HepG2 (cell line): ENCODE results near the gene IRS1. TPM values are rescaled to one million over a fixed set of nuclear protein-coding genes. Genes with fewer than 3 reads are reported as not detected.

ENCODE experiments used
- ATAC-seq: fragments of 200-7000 bp; cut with Tn5 transposase; 3 replicates; pipeline ENCODE4 v1.9.1; 2020; ENCODE audit warnings: mild to moderate bottlenecking, moderate library complexity
- BruUV-seq: library from RNA; stranded (reverse); fragments of 400-500 nt; replicated peaks from 2 replicates; lab custom pipeline; 2021; lab: Mats Ljungman, UMichigan
- CTCF ChIA-PET: fragments of 300-600 bp; formaldehyde crosslinking; extraction: SDS; loops from one replicate; lab custom pipeline; 2021; ENCODE audit warnings: low total read pairs, inconsistent platforms, low intra/inter-chr PET ratio; lab: Yijun Ruan, JAX
- POLR2A ChIA-PET: fragments of 350-600 bp; sonication (Branson Sonifier 250); formaldehyde crosslinking; loops from one replicate; lab custom pipeline; 2020; ENCODE audit warnings: antibody characterized with exemption, inconsistent platforms; lab: Yijun Ruan, JAX
- DNase-seq: peaks from one replicate; pipeline ENCODE4 v3.0.0-alpha.2; 2015; ENCODE audit warnings: low spot score
- FAIRE-seq: peaks from 3 replicates; lab custom pipeline; 2011; peaks lifted over from hg19 to GRCh38; lab: Jason Lieb, UNC
- H2AFZ ChIP-seq: one replicate; pipeline ENCODE4 v1.6.1; 2011; ENCODE audit warnings: low read length, inconsistent platforms
- H3K27ac ChIP-seq: fragments of 300-600 bp; 3 replicates; pipeline ENCODE4 v1.8.0; 2011; ENCODE audit warnings: mixed run types, mild to moderate bottlenecking, mixed read lengths, low read length, inconsistent platforms; ENCODE audit not compliant: insufficient read depth; ENCODE audit errors: extremely low read length
- H3K27me3 ChIP-seq, 2 experiments: fragments of 200-600 bp in 1 of 2; 2 replicates in 1 of 2; 3 replicates in 1 of 2; pipeline versions ENCODE4 v1.6.0 to v1.8.0; 2011; ENCODE audit warnings: low read length in 2 of 2, mild to moderate bottlenecking in 2 of 2, moderate library complexity in 2 of 2, inconsistent platforms in 1 of 2; ENCODE audit not compliant: insufficient read depth in 2 of 2, control insufficient read depth in 1 of 2
- H3K36me3 ChIP-seq, 2 experiments: fragments of 200-600 bp in 1 of 2; replicated peaks in 1 of 2; 2 replicates in 1 of 2; 3 replicates in 1 of 2; pipeline versions ENCODE4 v1.5.1 to v1.8.0; 2011; ENCODE audit warnings: low read length in 2 of 2, inconsistent platforms in 1 of 2; ENCODE audit not compliant: insufficient read depth in 2 of 2, control insufficient read depth in 1 of 2
- H3K4me1 ChIP-seq: 2 replicates; pipeline ENCODE4 v1.5.1; 2012; ENCODE audit warnings: low read length, inconsistent platforms; ENCODE audit not compliant: insufficient read depth
- H3K4me2 ChIP-seq: 2 replicates; pipeline ENCODE4 v1.6.0; 2011; ENCODE audit warnings: low read depth, low read length, inconsistent platforms
- H3K4me3 ChIP-seq, 3 experiments: fragments of 200-600 bp in 1 of 3; sonication (generic), shearing (Covaris generic) in 1 of 3; replicated peaks in 1 of 3; 2 replicates each; pipeline ENCODE4 v1.5.1; 2011 to 2016; ENCODE audit warnings: low read length in 3 of 3, inconsistent platforms in 2 of 3, low read depth in 2 of 3, mild to moderate bottlenecking in 2 of 3, control low read depth in 1 of 3, mixed read lengths in 1 of 3; ENCODE audit not compliant: insufficient read depth in 1 of 3
- H3K79me2 ChIP-seq: one replicate; pipeline ENCODE4 v1.6.1; 2011; ENCODE audit warnings: low read length, inconsistent platforms; ENCODE audit not compliant: insufficient read depth
- H3K9ac ChIP-seq: 2 replicates; pipeline ENCODE4 v1.6.0; 2011; ENCODE audit warnings: mild to moderate bottlenecking, low read depth, low read length, inconsistent platforms; ENCODE audit not compliant: insufficient read depth
- H3K9me3 ChIP-seq: 2 replicates; pipeline ENCODE4 v1.5.1; 2012; ENCODE audit warnings: mild to moderate bottlenecking, low read length
- H4K20me1 ChIP-seq: 2 replicates; pipeline ENCODE4 v1.6.0; 2011; ENCODE audit warnings: inconsistent platforms, mild to moderate bottlenecking, low read length, moderate library complexity; ENCODE audit not compliant: insufficient read depth
- ASH2L ChIP-seq: fragments of 300-600, 200-600 bp; sonication (generic); IDR thresholded peaks from 2 replicates; pipeline ENCODE4 v1.7.0; 2017; ENCODE audit warnings: low read depth, mild to moderate bottlenecking, moderate library complexity, mixed read lengths, low read length; ENCODE audit not compliant: insufficient read length
- SOX5 ChIP-seq: IDR thresholded peaks from 2 replicates; pipeline ENCODE4 v1.6.1; 2016; ENCODE audit warnings: borderline replicate concordance
- ZMAT3 ChIP-seq: sonication (generic); formaldehyde crosslinking; conservative IDR thresholded peaks from 2 replicates; pipeline ENCODE4 v1.7.0; 2021; ENCODE audit warnings: missing genetic modification reagents
- ZNF510 ChIP-seq: sonication (generic); formaldehyde crosslinking; IDR thresholded peaks from 2 replicates; pipeline ENCODE4 v1.4.0; 2020; ENCODE audit warnings: low read depth, mild to moderate bottlenecking, missing genetic modification reagents
- ZNF678 ChIP-seq: sonication (generic); formaldehyde crosslinking; IDR thresholded peaks from 2 replicates; pipeline ENCODE4 v1.4.0; 2020; ENCODE audit warnings: mild to moderate bottlenecking, missing genetic modification reagents
- ZNF841 ChIP-seq: sonication (generic); formaldehyde crosslinking; IDR thresholded peaks from 2 replicates; pipeline ENCODE4 v1.8.1; 2023; ENCODE audit warnings: missing genetic modification reagents, borderline replicate concordance
- WGBS: methylation state at CpG from one replicate; pipeline ENCODE4 v1.1.6; 2017; ENCODE audit warnings: low lambda C conversion rate; 5-methylcytosine and 5-hydroxymethylcytosine counted together
- in situ Hi-C: cut with HindIII; loops from 2 replicates; pipeline ENCODE4 v1.10.0; 2017; ENCODE audit warnings: low pct_unique_long_range_greater_than_20kb; ENCODE audit not compliant: extremely low pct_ligation_motif_present
- intact Hi-C: fragments of 100-400 bp; cut with micrococcal nuclease; formaldehyde crosslinking; loops from one replicate; pipeline ENCODE4 v1.10.0; 2022; ENCODE audit not compliant: unreplicated experiment
- polyA plus RNA-seq, 8 experiments: library from polyadenylated mRNA; depleted of rRNA in 3 of 8; stranded (reverse) in 7 of 8; unstranded in 1 of 8; fragments of >200 nt; fragmentation: Illumina TruSeq in 4 of 8; extraction: Trizol in 4 of 8; gene quantifications; 2 replicates each; pipeline versions ENCODE4 v1.2.1 to v1.2.3, GENCODE V29; 2011 to 2016; ENCODE audit warnings: low read depth in 4 of 8, missing spikeins in 1 of 8, mixed read lengths in 1 of 8; ENCODE audit not compliant: insufficient read depth in 1 of 8
- total RNA-seq, 5 experiments: library from RNA; depleted of rRNA; stranded (reverse); fragments of >200 nt; fragmentation: Illumina TruSeq; extraction: Trizol; gene quantifications; 2 replicates each; pipeline ENCODE4 v1.2.3, GENCODE V29; 2016; ENCODE audit warnings: low read depth in 1 of 5
- TF ChIP-seq, protein P1 (sequence below): IDR thresholded peaks from 2 replicates; pipeline ENCODE4 v1.6.1; 2016; ENCODE audit warnings: mild to moderate bottlenecking
- TF ChIP-seq, protein P2 (sequence below): sonication (generic); formaldehyde crosslinking; IDR thresholded peaks from 2 replicates; pipeline ENCODE4 v1.5.1; 2020; ENCODE audit warnings: missing genetic modification reagents, mild to moderate bottlenecking, borderline replicate concordance
- TF ChIP-seq, protein P3 (sequence below): IDR thresholded peaks from 2 replicates; pipeline ENCODE4 v1.6.1; 2016; ENCODE audit warnings: low read depth
- TF ChIP-seq, protein P4 (sequence below): sonication (generic); formaldehyde crosslinking; IDR thresholded peaks from 2 replicates; pipeline ENCODE4 v1.5.0; 2020; ENCODE audit warnings: mild to moderate bottlenecking, missing genetic modification reagents, borderline replicate concordance

Gene IRS1
- total and polyA plus RNA-seq, 2 of the 13 experiments (the other 11 are each of a cell fraction or from before 2014, with no cell fraction given), result 8.7 to 9.0 TPM

DNA sequence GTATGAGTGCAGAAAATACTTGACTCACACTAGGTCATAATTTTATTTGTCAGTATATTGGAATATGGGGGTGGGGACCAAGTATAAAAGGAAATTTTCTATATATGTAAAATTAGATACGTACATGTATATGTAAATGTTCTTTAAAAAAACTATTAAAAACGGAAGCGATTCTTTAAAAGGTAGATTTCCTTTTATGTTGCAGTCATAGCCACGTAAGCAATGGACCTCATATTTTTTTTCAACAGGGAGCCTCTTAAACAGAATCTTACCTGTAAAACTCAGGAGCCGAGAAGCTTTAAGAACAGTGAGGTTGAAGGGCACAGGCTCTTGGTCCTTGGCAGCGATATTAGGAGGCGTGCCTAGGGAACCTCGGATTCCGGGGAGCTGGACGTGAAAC, 39.5 kb upstream of the IRS1 start:
- Histone ChIP-seq H3K9ac (no peak overlapping the region), H4K20me1 (no peaks in the 10 kb centered on the region), H3K9me3 (no peaks in the 10 kb centered on the region), H3K27ac (no peak overlapping the region), H3K4me1 (peaks cover 36% of the 10 kb centered on the region), H3K79me2 (no peaks in the 10 kb centered on the region), H3K27me3 (no peaks in the 10 kb centered on the region), H3K36me3 (no peaks in the 10 kb centered on the region), H3K4me2 (no peak overlapping the region), H2AFZ (peak overlapping the region; percentile 61), H3K4me3 (no peak overlapping the region)
- DNase-seq, result no peak
- in situ Hi-C loops, result no loop called here
- TF ChIP-seq ASH2L, result peak; percentile 8
- TF ChIP-seq, protein P1, sequence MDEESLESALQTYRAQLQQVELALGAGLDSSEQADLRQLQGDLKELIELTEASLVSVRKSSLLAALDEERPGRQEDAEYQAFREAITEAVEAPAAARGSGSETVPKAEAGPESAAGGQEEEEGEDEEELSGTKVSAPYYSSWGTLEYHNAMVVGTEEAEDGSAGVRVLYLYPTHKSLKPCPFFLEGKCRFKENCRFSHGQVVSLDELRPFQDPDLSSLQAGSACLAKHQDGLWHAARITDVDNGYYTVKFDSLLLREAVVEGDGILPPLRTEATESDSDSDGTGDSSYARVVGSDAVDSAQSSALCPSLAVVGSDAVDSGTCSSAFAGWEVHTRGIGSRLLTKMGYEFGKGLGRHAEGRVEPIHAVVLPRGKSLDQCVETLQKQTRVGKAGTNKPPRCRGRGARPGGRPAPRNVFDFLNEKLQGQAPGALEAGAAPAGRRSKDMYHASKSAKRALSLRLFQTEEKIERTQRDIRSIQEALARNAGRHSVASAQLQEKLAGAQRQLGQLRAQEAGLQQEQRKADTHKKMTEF (CRISPR knock-in tag), result no peak
- TF ChIP-seq, protein P2, sequence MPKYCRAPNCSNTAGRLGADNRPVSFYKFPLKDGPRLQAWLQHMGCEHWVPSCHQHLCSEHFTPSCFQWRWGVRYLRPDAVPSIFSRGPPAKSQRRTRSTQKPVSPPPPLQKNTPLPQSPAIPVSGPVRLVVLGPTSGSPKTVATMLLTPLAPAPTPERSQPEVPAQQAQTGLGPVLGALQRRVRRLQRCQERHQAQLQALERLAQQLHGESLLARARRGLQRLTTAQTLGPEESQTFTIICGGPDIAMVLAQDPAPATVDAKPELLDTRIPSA (CRISPR knock-in tag), result no peak
- no peak for FAIRE-seq
- intact Hi-C loops, result no loop called here
- POLR2A ChIA-PET, result interaction anchor here (0.5 kb wide), 1 partner anchor 37 kb away, joined by 5 read pairs; no protein-coding TSS in a partner anchor
- CTCF ChIA-PET, result no interaction called here
- no peak for ATAC-seq
- no TSS peak for BruUV-seq
- 94% methylated on average over 10 of the region's 10 CpGs for WGBS

DNA sequence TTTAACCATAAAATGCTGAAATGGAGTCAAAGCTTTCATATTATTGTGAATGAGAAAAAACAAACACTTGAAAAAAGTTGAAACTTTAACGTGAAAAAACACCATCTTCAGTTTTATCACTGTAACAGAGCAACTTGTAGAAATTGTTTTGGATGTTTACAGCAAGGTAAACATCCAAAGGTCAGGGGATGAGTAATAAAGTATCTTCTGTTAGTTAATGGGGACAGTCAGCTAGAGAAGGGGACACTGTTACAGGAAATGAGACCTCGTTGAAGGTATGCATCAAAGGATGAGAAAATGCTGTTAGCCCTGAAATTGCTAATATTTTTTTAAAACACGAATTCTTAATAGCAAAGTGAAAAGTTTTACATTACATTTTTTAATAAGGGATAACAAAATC, 39.1 kb upstream of the IRS1 start:
- Histone ChIP-seq H3K9me3 (no peaks in the 10 kb centered on the region), H3K4me3 (no peak overlapping the region), H3K36me3 (no peaks in the 10 kb centered on the region), H3K27ac (no peak overlapping the region), H3K4me1 (peaks cover 36% of the 10 kb centered on the region), H3K9ac (no peak overlapping the region), H3K27me3 (no peaks in the 10 kb centered on the region), H3K79me2 (no peaks in the 10 kb centered on the region), H2AFZ (no peak overlapping the region), H3K4me2 (peak overlapping the region; percentile 88), H4K20me1 (no peaks in the 10 kb centered on the region)
- in situ Hi-C loops, result no loop called here
- FAIRE-seq, result no peak
- POLR2A ChIA-PET, result interaction anchor here (0.5 kb wide), 1 partner anchor 37 kb away, joined by 5 read pairs; no protein-coding TSS in a partner anchor
- ATAC-seq, result peak; percentile 36; the same call in 2 of the 3 replicates
- CTCF ChIA-PET, result no interaction called here
- DNase-seq, result peak; percentile 67
- no TSS peak for BruUV-seq
- WGBS, result 4% methylated on average over 3 of the region's 3 CpGs
- intact Hi-C loops, result no loop called here
- TF ChIP-seq, protein P3, sequence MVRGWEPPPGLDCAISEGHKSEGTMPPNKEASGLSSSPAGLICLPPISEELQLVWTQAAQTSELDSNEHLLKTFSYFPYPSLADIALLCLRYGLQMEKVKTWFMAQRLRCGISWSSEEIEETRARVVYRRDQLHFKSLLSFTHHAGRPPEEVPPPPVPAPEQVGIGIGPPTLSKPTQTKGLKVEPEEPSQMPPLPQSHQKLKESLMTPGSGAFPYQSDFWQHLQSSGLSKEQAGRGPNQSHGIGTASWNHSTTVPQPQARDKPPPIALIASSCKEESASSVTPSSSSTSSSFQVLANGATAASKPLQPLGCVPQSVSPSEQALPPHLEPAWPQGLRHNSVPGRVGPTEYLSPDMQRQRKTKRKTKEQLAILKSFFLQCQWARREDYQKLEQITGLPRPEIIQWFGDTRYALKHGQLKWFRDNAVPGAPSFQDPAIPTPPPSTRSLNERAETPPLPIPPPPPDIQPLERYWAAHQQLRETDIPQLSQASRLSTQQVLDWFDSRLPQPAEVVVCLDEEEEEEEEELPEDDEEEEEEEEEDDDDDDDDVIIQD (CRISPR knock-in tag), result peak; percentile 91
- no peak for TF ChIP-seq ZMAT3 (CRISPR knock-in tag)
- no peak for TF ChIP-seq ZNF510 (CRISPR knock-in tag)
- TF ChIP-seq, protein P4, sequence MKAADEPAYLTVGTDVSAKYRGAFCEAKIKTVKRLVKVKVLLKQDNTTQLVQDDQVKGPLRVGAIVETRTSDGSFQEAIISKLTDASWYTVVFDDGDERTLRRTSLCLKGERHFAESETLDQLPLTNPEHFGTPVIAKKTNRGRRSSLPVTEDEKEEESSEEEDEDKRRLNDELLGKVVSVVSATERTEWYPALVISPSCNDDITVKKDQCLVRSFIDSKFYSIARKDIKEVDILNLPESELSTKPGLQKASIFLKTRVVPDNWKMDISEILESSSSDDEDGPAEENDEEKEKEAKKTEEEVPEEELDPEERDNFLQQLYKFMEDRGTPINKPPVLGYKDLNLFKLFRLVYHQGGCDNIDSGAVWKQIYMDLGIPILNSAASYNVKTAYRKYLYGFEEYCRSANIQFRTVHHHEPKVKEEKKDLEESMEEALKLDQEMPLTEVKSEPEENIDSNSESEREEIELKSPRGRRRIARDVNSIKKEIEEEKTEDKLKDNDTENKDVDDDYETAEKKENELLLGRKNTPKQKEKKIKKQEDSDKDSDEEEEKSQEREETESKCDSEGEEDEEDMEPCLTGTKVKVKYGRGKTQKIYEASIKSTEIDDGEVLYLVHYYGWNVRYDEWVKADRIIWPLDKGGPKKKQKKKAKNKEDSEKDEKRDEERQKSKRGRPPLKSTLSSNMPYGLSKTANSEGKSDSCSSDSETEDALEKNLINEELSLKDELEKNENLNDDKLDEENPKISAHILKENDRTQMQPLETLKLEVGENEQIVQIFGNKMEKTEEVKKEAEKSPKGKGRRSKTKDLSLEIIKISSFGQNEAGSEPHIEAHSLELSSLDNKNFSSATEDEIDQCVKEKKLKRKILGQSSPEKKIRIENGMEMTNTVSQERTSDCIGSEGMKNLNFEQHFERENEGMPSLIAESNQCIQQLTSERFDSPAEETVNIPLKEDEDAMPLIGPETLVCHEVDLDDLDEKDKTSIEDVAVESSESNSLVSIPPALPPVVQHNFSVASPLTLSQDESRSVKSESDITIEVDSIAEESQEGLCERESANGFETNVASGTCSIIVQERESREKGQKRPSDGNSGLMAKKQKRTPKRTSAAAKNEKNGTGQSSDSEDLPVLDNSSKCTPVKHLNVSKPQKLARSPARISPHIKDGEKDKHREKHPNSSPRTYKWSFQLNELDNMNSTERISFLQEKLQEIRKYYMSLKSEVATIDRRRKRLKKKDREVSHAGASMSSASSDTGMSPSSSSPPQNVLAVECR, result no peak
- TF ChIP-seq ZNF841, result no peak
- no peak for TF ChIP-seq ZNF678
- peak; percentile 54; the same call in 1 of the 2 replicates for TF ChIP-seq SOX5 (CRISPR knock-in tag)
